Measurements from ENCODE around the gene FLNC.

- no peak for TF ChIP-seq KDM5A (IDR thresholded peaks at IDR 0.05)
- no peak for TF ChIP-seq RAD21 (conservative IDR thresholded peaks at IDR 0.05 in 1 of 2, IDR thresholded peaks at IDR 0.05 in 1 of 2)
- TF ChIP-seq CHD2 (IDR thresholded peaks at IDR 0.05; ENCODE audit: low read length, partially characterized antibody) = no peak
- TF ChIP-seq POLR2A (IDR thresholded peaks at IDR 0.05; ENCODE audit: low read length) = no peak
- TF ChIP-seq EHF (CRISPR knock-in tag; IDR thresholded peaks at IDR 0.05) = no peak
- TF ChIP-seq, protein P1, sequence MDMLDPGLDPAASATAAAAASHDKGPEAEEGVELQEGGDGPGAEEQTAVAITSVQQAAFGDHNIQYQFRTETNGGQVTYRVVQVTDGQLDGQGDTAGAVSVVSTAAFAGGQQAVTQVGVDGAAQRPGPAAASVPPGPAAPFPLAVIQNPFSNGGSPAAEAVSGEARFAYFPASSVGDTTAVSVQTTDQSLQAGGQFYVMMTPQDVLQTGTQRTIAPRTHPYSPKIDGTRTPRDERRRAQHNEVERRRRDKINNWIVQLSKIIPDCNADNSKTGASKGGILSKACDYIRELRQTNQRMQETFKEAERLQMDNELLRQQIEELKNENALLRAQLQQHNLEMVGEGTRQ (IDR thresholded peaks at IDR 0.05) = no peak
- TF ChIP-seq, protein P2, sequence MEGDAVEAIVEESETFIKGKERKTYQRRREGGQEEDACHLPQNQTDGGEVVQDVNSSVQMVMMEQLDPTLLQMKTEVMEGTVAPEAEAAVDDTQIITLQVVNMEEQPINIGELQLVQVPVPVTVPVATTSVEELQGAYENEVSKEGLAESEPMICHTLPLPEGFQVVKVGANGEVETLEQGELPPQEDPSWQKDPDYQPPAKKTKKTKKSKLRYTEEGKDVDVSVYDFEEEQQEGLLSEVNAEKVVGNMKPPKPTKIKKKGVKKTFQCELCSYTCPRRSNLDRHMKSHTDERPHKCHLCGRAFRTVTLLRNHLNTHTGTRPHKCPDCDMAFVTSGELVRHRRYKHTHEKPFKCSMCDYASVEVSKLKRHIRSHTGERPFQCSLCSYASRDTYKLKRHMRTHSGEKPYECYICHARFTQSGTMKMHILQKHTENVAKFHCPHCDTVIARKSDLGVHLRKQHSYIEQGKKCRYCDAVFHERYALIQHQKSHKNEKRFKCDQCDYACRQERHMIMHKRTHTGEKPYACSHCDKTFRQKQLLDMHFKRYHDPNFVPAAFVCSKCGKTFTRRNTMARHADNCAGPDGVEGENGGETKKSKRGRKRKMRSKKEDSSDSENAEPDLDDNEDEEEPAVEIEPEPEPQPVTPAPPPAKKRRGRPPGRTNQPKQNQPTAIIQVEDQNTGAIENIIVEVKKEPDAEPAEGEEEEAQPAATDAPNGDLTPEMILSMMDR (IDR thresholded peaks at IDR 0.05) = no peak
- TF ChIP-seq PBX3 (IDR thresholded peaks at IDR 0.05) = no peak
- TF ChIP-seq JUN (IDR thresholded peaks at IDR 0.05) = no peak
- no peak for TF ChIP-seq EP300 (IDR thresholded peaks at IDR 0.05)
- no peak for TF ChIP-seq MAFK (IDR thresholded peaks at IDR 0.05; ENCODE audit: partially characterized antibody)
- no peak for TF ChIP-seq CBX2 (IDR thresholded peaks at IDR 0.05; ENCODE audit: borderline replicate concordance, low read depth)
- no peak for TF ChIP-seq MAX (IDR thresholded peaks at IDR 0.05)
These were observed 54.6 kb downstream of the FLNC start for GRCh38 chr7:128884561-128885369.
